H1 (cell line): ENCODE results near the gene CMSS1. TPM values are rescaled to one million over a fixed set of nuclear protein-coding genes. Genes with fewer than 3 reads are reported as not detected.

Source experiments
- CEBPB ChIP-seq: IDR thresholded peaks from 2 replicates; pipeline ENCODE4 v1.6.1; 2012; ENCODE audit warnings: low read depth, low read length
- GTF2F1 ChIP-seq: IDR thresholded peaks from 2 replicates; pipeline ENCODE4 v1.6.1; 2012; ENCODE audit warnings: low read depth, low read length, improper control_type of control experiment, borderline replicate concordance
- SIN3A ChIP-seq, 2 experiments: IDR thresholded peaks in 1 of 2; conservative IDR thresholded peaks in 1 of 2; 2 replicates each; pipeline ENCODE4 v1.6.1; 2011 to 2012; ENCODE audit warnings: low read length in 2 of 2, improper control_type of control experiment in 1 of 2, low read depth in 1 of 2, mild to moderate bottlenecking in 1 of 2
- TCF12 ChIP-seq: IDR thresholded peaks from 2 replicates; pipeline ENCODE4 v1.6.1; 2011; ENCODE audit warnings: low read depth, mild to moderate bottlenecking, low read length
- polyA plus RNA-seq, 7 experiments: library from polyadenylated mRNA; depleted of rRNA in 3 of 7; stranded (reverse) in 5 of 7; unstranded in 2 of 7; fragments of >200 nt in 5 of 7; fragments of 200-250 nt in 2 of 7; gene quantifications; 1 replicate in 5 of 7; 2 replicates in 1 of 7; 4 replicates in 1 of 7; pipeline versions ENCODE4 v1.2.1 to v1.2.3, GENCODE V29; 2011 to 2013; ENCODE audit warnings: missing spikeins in 2 of 7, mixed read lengths in 2 of 7
- total RNA-seq: library from RNA; stranded (reverse); fragmentation: NEBNext Ultra II Directional; extraction: Animal tissue kit (Norgen Biotek cat#: 25700); gene quantifications from 2 replicates; pipeline ENCODE4 v1.2.1, GENCODE V29; 2021
- TF ChIP-seq, protein P1 (sequence below), 3 experiments: IDR thresholded peaks; 1 replicate in 2 of 3; 2 replicates in 1 of 3; pipeline versions ENCODE4 v1.5.1 to v1.6.1; 2011; ENCODE audit warnings: low read length in 3 of 3, mild to moderate bottlenecking in 3 of 3, inconsistent platforms in 2 of 3, low read depth in 1 of 3, moderate library complexity in 1 of 3; ENCODE audit not compliant: insufficient read depth in 1 of 3; ENCODE audit errors: control extremely low read depth in 1 of 3

Gene CMSS1
- total and polyA plus RNA-seq, 2 of the 8 experiments (the other 6 are each of a cell fraction or from before 2014, with no cell fraction given): 15.2 to 75.1 TPM

GRCh38 chr3:100041328-100041749 lies 223.7 kb downstream of the CMSS1 start (continued):
- TF ChIP-seq SIN3A (conservative IDR thresholded peaks at IDR 0.05 in 1 of 2, IDR thresholded peaks at IDR 0.05 in 1 of 2; ENCODE audit: low read depth in 1 of 2, low read length in 2 of 2) (no peak), TCF12 (no peak), GTF2F1 (no peak), CEBPB (no peak)
- TF ChIP-seq, protein P1, sequence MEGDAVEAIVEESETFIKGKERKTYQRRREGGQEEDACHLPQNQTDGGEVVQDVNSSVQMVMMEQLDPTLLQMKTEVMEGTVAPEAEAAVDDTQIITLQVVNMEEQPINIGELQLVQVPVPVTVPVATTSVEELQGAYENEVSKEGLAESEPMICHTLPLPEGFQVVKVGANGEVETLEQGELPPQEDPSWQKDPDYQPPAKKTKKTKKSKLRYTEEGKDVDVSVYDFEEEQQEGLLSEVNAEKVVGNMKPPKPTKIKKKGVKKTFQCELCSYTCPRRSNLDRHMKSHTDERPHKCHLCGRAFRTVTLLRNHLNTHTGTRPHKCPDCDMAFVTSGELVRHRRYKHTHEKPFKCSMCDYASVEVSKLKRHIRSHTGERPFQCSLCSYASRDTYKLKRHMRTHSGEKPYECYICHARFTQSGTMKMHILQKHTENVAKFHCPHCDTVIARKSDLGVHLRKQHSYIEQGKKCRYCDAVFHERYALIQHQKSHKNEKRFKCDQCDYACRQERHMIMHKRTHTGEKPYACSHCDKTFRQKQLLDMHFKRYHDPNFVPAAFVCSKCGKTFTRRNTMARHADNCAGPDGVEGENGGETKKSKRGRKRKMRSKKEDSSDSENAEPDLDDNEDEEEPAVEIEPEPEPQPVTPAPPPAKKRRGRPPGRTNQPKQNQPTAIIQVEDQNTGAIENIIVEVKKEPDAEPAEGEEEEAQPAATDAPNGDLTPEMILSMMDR (IDR thresholded peaks at IDR 0.05; ENCODE audit: control extremely low read depth in 1 of 3, insufficient read depth in 1 of 3, low read depth in 1 of 3, low read length in 3 of 3): no peak
